HTERT RPE-1 (cell line): ENCODE measurements around the gene EEF1AKMT2.
"Not testable (repeated sequence)": the region's sequence is repeated elsewhere in the genome, so short reads cannot be mapped to it uniquely, and the experiment has no call there.

Experiments
- in situ Hi-C: fragments of 300-500 bp; cut with MboI; formaldehyde crosslinking; loops from 4 replicates; pipeline ENCODE4 v1.14.3; 2020; ENCODE audit warnings: low sequenced_read_pairs

EEF1AKMT2 gene

DNA sequence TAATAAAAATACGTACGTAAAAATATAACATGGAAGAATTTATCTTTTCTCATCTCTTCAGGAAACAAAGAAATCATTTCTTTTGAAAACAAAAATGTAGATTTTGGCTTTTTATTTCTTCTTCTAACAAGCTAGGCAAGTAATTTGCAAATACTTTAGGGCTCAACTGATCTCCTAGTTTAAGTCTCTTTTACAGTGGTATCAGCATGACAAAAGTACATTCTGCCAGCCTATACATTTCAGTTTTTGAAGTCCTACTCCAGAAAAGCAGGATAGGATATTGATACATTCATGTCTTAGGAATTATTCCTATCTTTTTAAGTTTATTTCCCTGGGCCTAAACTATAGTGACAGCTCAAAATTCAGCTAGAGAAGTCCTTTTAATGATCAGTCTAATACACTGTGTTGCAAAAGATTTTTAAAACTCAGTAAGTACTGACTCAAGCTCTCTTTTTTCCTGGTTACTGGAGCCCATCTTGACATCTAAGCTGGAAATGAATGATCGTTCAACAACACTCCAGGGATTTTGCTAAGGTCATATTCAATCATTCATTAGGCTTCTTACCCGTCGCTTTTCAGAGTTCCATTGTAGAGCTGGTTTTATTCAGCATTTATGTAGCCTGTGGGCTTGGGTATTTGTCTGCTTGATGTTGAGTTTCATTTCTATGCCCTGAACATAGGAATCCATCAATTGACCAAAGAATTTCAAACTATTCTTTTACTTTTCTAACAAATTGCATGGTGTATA is 35.4 kb downstream of the EEF1AKMT2 start:
- in situ Hi-C loops, result no loop called here

DNA sequence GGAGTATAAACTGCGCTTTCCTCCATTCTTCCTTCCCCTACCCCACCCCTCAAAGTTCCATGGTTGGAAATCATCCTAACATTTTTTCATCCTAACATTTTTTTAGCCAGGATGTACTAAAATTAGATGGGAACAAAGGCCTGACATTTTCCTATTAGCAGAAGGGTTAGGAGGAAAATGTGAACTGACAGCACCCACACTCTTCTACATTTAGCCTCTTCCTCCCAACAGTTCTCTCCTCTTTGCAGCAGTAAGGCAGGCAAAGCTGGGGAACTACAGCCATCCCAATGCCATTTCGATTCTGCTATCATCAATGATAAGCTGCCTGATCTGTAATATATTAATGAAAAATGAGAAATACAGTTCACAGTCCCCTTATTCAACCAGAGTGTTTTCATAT is 36.1 kb downstream of the EEF1AKMT2 start:
- in situ Hi-C loops, result no loop called here

DNA sequence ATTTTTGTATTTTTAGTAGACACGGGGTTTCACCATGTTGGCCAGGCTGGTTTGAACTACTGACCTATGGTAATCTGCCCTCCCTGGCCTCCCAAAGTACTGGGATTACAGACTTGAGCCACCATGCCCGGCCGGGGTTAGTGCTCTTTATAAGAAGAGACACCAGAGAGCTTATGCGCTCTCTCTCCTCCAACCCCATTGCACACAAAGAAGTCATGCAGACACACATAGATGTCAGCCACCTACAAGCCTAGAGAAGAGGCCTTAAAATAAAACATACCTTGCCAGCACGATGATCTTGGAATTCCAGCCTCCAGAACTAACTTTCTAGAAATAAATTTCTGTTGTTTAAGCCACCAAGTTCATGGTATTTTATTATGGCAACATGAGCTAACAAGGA is 37.5 kb downstream of the EEF1AKMT2 start:
- in situ Hi-C loops, result no loop called here

DNA sequence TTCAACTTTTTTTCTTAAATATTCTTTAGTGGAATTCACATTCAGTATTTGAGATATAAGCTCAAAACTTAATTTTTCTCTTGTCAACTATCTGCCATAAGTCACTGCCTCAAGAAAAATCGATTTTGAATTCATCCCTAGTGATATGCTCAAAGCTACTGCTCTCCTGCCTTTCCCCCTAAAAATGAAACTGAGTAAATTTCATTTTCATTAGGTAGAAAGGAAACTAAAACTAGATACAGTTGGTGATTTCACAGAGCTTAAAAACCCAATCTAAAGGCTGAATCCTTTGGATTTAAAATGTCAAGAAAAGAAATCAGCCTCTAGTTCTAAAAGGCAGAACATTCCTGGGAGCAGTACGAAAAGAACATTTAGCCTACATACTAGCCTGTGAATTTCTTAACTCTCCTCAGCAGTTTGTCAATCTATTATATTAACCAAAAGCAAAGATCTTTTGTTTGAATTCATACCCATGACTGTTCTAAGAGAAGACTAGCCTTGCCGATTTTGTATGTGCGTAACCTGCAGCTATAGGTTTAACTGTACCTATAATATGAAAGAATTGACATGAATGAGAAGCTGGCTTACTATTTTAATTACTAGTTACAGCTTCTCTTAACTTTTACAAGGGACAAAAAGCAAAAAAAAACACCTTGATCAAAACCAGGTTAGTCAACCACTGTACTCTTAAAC is 42.6 kb downstream of the EEF1AKMT2 start:
- in situ Hi-C loops, result no loop called here

DNA sequence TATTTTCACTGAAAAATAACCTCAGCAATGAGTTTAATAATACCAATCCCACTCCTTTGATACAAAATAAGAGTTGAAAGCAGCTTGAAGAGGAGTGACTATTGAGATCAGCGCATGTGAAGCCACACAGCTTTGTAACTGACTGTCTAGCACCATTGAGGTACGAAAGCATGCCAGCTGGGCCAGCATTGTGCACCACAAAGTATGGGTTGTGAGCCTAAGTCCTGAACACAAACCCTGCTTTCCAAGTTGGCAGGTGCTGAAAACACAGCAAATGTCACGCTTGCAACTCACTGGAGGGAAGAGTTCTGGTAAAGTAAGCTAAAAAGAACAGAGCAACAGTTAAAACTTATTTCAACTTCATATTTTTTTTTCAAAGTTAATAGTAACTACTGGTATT is 43.5 kb downstream of the EEF1AKMT2 start:
- in situ Hi-C loops, result no loop called here

DNA sequence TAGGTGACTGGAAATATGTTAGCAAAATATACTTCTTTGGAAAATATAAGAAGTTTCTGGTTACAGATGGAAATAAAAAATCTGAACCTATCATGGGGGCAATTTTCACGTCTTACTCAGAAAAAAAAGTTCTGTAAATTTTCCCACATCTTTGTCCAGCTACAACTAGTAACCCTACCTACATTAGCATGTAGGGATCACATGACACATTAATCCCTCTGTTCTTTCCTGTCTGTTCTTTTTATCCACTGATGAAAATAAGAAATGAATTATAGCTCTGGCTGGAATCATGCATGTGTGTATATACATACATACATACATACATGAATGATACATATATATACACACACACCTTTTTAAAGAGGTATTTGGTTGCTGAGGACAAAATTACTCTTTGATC is 43.9 kb downstream of the EEF1AKMT2 start:
- in situ Hi-C loops, result no loop called here

DNA sequence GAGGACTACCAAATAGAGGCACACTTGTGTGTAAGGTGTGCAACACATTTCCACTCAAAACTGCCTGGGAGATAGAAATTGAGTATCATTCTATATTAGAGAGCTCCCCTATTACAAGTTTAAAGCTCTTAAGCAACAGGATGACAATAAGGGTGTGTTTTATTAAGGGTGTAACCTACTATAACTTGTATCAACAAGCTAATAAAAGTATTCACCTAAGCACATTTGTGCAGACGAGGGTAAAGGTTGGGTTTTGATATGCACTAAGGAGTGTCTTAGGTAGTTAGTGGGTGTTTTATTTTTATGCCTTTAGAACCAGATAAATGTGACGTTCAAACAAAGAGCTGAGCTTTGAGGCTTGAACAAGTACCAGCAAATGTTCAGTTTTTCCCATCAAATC is 44.7 kb downstream of the EEF1AKMT2 start:
- in situ Hi-C loops, result no loop called here

DNA sequence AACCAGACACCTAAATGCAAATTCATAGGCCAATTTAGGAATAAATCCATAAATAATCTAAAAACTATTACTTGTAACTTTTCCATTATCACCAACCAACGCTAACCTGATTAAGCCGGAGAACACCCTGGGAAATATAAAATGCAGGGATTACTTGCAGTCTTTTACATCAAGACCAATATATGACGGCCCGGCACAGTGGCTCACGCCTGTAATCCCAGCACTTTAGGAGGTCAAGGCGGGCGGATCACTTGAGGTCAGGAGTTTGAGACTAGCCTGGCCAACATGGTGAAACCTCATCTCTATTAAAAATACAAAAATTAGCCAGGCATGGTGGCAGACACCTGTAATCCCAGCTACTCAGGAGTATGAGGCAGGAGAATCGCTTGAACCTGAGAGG is 45.2 kb downstream of the EEF1AKMT2 start:
- in situ Hi-C loops, result not testable (repeated sequence)

DNA sequence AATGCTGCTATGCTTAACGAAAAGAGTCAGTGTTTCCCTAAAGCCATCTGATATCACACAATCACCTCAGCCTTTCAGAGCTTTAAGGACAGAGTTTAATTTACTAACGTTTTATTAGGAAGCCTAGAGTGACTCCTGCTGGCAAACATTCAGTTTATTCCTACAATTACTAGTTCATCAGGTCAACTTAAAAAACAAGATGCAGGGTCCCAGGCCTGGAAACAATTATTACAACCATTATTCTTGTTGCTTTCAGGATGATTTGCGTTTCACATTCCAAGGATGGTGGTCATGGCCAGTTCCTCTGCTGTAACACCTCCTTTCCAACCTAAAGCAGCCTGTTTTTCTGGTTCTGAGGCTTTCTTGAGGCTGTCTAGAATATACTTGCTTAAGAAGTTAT is 46.0 kb downstream of the EEF1AKMT2 start:
- in situ Hi-C loops, result no loop called here

DNA sequence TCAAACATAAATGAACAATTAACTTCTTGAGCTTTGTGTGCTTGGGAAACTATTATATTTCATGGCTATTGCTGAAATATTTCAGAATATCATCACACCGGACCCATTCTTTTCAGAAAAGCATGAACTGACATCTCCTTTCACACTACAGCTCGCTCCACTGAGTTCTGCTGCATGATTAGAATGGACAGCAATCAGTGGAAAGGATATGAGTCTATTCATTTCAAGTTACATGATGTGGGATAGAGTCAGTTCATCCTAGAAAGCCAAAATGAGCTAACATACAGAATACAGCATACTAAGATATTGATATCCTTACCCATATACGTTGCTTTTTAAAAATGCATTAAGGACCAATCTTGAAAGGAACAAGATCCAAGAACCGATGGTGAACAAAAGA is 46.4 kb downstream of the EEF1AKMT2 start:
- in situ Hi-C loops, result no loop called here

DNA sequence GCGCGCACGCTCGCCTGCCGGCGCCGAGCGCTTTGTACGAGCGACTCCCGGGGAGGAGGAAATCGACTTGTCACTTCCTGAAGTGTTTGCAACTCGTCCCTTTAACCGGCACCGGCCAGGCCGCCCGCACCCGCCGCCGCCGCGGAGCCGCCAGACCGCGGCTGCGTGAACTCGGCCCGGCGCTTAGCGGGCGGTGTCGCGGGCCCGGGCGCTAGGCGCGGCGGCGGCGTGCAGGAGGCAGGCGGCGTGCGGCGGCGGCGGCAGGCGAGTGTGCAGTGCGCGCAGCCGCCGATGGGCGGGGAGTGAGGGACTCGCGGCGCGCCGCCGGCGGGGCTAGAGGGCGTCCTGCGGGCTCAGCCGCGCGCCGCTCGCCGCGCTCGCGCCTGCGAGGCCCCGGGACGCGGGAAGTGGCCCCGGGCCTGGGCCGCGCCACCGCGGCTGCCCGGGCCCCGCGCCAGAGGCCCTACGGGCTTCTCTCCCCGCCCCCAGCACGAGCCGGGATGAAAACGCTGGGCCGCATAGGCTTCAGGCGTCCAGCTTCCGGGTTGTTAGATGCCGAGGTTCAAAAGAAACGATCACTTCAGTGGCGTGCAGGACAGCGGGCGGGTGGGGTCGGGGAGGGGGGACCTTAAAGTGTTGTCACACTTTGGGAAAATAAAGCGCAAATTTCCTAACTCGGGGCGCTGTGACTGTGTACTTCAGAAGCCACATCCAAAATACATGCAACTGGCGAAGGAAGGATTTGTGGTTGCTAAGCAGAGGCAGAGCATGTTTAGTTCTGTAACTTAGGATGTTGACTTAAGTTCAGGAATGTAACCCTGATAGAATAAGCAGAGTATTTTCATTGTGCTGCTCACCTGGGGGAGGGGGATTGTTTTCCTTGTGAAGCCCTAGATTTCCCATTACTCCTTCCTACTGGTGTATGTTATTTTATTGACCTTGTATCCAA is 47.3 kb downstream of the EEF1AKMT2 start, which contains the start of gene FAM53B:
FAM53B (minus strand) TSS at position 277 of the 949 bp plus-strand sequence. CDS start 37,665 bp downstream, outside the sequence.
- in situ Hi-C loops, result no loop called here

DNA sequence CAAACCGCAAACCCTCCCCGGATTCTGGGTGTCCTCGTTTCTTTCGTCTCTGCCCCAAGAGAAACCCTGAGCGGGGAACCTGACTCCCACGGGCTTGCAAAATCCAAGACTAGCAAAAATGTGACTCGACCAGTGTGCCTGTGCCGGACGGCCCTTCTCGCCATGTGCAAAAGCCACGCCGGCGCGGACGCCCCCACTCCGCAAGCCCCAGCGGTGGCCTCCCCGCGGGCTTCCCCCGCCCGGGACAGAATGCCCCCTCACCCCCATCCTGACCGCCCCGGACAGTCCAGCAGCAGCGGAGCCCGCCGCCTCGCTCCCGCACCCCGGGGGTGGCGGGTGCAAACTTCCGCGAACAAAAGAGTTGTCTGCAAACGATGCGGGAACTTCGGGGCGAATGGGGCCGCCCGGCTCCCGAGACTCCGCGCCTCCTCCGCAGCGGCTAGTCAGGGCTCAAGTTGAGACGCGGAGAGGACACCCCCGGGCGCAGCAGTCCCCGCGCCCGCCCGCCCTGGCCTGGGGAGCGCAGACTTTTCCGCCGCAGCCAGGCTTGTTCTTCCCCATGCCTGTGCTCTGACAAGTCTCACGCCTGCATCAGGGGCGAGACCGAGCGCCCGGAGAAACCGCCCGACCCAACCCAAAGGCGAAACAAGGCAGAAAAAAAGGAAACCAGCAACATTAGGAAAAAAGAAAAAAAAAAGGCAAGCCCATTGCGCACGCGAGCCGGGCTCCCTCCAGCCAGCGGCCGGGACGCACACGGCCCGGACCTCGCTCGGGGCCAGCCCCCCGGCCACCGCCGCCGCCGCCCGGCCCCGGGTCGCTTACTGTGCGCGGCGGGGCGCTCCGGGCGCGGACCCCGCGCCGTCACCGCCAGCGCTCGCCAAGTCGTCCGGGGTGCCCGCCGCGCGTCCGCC is 48.2 kb downstream of the EEF1AKMT2 start:
- in situ Hi-C loops, result no loop called here

DNA sequence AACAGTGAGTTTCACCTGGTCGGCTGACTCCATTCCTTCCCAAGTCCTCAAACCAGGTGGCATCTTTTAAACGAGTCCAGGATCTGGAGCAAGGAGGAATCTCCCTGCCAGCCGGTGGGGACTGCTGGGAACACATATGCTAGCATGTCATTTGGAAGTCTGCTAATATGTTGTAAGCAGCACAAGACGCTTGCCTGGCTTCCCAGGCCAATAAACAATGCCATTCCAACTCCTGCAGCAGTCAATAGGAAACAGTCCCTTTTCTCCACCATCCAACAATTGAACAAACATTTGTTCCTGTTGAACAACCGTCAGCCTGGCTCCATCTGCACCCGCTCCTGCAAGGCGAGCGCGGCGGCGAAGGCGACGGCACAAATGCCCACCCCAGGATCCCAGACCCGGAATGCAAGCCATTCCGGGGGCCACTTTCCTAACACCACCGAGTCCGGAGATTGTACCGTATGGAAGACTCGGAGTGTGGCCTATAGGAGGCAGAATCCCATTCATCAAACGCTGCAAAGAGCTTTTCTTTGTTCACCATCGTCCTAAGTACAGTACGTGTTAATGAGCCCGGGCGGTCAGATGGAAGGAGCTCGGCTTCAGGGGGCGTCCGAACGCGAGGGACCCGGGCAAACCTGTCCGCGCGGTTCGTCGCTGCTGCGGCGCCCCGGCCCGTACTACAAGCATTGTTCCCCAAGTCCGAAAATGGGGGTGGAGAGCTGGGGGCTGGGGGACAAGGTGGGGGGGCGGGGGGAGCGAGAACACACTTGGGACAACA is 49.1 kb downstream of the EEF1AKMT2 start:
- in situ Hi-C loops, result no loop called here

DNA sequence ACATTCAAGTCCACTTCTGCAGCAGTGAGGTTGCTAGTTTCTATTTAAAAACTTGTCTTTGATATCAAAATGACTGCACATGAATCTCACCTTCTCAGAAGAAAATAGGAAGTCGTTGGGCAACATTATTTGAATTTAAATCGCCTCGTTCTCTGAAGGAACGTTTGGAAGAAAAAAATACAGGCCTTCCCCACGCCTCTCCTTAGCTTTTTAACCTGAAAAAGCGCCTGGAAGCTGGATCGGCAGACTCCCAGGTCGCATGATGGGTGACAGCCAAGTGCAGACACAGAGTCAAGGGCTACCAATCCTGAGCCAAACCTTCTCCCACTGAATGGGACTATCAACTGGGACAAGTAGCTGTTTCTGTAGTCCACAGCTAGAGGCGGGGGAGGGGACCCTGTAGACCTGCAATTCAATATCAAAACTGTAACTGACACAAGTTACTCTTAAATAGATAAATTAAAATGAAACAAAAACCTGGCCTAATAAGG is 49.7 kb downstream of the EEF1AKMT2 start:
- in situ Hi-C loops, result no loop called here

DNA sequence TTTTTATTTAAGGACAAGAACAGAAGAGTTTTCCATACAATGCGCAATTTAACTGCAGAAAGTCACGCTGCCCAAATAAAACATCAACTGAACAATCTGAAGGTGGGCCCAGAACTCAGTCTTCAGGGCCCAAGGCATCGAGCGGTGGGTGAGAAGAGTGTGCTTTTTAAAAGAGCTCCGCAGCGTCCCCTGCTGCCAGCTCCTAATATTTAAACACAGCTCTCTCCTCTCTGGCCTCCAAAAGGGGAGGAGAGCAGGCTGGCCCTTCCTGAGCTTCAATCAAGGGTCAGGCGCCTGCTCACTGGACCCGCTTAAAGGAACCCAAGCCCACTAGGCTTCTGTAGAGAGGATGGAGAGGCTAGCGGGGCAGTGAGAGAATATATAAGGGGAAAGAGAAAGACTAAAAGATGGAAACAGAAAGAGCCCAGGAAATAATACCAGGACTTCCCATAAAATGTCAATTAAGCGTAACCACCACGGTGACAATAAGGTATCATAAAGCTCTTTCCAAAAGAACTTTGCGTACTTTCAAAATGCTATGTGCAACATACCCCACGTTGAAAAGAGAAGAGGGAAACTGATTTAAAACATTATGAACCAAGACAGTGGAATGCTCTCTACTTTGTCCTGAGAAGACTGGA is 50.3 kb downstream of the EEF1AKMT2 start:
- in situ Hi-C loops, result no loop called here

DNA sequence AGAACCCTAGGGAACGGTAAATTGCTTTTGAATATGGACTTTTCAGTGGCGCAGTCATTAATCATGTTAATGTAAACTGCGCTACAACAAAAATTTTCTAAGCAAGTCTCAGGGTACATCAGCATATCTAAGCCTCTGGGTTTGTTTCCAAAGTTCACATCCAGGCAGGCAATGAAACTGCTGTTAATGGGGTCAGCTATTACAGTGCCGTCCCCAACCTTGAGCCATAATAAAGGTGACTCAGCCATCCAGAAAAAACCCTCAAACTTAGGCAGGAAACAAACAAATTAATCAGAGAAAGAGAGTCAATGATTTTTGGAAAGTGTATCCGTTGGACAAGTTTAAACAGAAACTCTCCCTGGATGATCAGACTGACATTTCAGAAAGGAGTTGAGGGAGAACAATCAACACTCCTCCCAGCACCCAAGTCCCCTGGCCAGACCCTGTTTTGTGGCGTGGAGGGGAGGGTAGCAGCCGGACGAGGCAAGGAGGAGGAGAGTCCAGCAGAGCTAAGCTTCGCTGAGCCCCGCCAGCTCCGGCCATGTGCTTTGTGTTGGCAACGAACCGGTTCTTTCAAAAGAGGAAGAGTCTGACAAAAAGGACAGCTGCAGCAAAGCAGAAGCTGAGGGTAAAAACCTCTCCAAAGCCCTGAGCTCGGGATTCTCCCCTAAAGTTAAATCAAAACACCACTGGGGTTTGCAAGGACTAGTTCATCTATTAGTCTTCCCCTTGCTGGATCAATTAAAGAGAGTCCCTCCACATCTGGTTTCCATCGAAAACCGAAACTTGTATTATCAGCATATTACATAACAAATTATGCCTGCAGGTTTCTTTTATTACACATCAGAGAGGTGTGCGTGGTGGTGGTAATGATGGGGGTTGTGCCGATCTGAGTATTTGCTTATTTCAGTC is 51.1 kb downstream of the EEF1AKMT2 start:
- in situ Hi-C loops, result no loop called here

DNA sequence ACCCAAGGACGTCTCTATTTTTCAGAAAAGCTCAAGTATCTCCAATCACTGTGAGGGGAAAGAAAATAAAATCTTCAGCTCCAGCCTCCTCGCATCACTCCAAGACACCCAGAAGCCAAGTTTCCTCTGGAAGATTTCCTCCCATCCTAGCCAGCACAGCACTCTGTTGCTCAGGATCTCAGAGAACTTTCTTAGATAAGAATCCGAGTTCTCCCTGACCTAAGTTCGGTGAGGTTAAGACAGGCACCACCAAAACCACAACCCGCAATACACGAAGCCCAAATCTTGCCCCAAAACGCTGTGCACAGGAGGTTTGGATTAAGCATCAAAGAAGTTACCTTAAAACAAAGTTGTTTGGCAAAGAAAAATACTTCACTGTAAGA is 51.7 kb downstream of the EEF1AKMT2 start:
- in situ Hi-C loops, result no loop called here
